ENCODE results near the gene WNT1. TPM values are rescaled to one million over a fixed set of nuclear protein-coding genes. Genes with fewer than 3 reads are reported as not detected.

The WNT1 gene
- total RNA-seq, 1 donor from 2014 or later = 28.9 TPM

- Mint-ChIP-seq H3K9me3 (no peaks in the 10 kb centered on the region), H3K27me3 (peaks cover 76% of the 10 kb centered on the region), H3K27ac (peak overlapping the region; percentile 18), H3K4me3 (peak overlapping the region; percentile 68), H3K4me1 (ENCODE audit: unreplicated experiment) (peaks cover 15% of the 10 kb centered on the region), H3K36me3 (peaks cover 13% of the 10 kb centered on the region)
- DNase-seq (ENCODE audit: extremely low spot score, unreplicated experiment) = no peak
- TF ChIP-seq CTCF (conservative IDR thresholded peaks at IDR 0.05) = peak; percentile 83
Measured at GRCh38 chr12:48996794-48997718, 18.9 kb downstream of the WNT1 start.

- H3K36me3 Mint-ChIP-seq = peaks cover 22% of the 10 kb centered on the region
- DNase-seq (ENCODE audit: extremely low spot score, unreplicated experiment) = no peak
- peaks cover 15% of the 10 kb centered on the region for H3K4me1 Mint-ChIP-seq (ENCODE audit: unreplicated experiment)
- no peak for TF ChIP-seq CTCF (conservative IDR thresholded peaks at IDR 0.05)
- H3K27me3 Mint-ChIP-seq = peaks cover 78% of the 10 kb centered on the region
- peak overlapping the region; percentile 58 for H3K4me3 Mint-ChIP-seq
- no peak overlapping the region for H3K27ac Mint-ChIP-seq
- H3K9me3 Mint-ChIP-seq = no peaks in the 10 kb centered on the region
Measured at GRCh38 chr12:48997719-48998496, 19.8 kb downstream of the WNT1 start.

GRCh38 chr12:48998497-48999353 is 20.6 kb downstream of the WNT1 start:
- Mint-ChIP-seq H3K4me1 (ENCODE audit: unreplicated experiment) (peaks cover 15% of the 10 kb centered on the region), H3K36me3 (peaks cover 22% of the 10 kb centered on the region), H3K4me3 (peak overlapping the region; percentile 75), H3K9me3 (no peaks in the 10 kb centered on the region), H3K27me3 (peaks cover 72% of the 10 kb centered on the region), H3K27ac (no peak overlapping the region)
- TF ChIP-seq CTCF (conservative IDR thresholded peaks at IDR 0.05) = no peak
- DNase-seq (ENCODE audit: extremely low spot score, unreplicated experiment) = no peak

DNA sequence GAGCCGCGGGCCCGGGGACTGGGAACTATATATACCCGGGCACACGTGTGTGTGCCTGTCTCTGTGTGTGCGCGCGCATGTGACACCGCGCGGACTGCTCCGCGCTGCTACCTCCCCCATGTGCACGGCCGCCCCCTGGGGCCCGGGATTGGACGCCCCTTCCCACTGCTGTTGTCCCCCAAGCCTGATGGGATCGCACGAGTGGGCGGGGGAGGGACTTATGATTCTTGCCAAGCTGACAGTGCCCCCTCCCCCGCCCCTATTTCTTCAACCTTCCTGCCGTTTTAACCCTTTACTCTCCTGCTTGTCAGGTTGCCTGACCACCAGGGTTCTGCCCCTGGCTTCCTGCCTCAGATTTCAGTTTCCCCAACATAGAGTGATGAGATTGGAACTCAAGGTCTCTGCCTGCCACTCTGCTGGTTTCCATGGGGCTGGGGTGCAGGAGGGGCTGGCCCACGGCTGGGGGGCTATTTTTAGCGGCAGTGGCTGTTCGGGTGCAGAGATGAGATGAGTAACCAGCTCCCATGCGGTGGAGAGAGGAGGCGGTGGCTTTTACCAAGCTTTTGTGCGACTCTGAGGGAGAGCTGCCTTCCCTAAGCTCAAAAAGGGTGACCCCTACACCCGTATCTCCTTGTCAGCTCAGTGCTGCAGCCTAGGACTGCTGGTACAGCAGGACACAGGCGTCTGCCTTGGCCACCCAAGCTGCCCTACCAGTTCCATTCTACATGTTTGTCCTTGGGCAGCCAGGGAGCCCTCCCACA is 21.4 kb downstream of the WNT1 start, which contains the start of gene DDN:
Gene DDN (minus strand): TSS at position 5 of the 761 bp plus-strand sequence. CDS start 88 bp downstream, outside the sequence.
- Mint-ChIP-seq H3K4me3 (peak within 1 kb of the TSS; percentile 84), H3K36me3 (peaks cover 25% of the 10 kb centered on the region), H3K27me3 (peaks cover 64% of the 10 kb centered on the region), H3K9me3 (no peaks in the 10 kb centered on the region), H3K27ac (peak within 1 kb of the TSS; percentile 53), H3K4me1 (ENCODE audit: unreplicated experiment) (peaks cover 15% of the 10 kb centered on the region)
- peak; percentile 23 for TF ChIP-seq CTCF (conservative IDR thresholded peaks at IDR 0.05)
- no peak for DNase-seq (ENCODE audit: extremely low spot score, unreplicated experiment)

All from type B pancreatic cell (in vitro differentiated cells).